ENCODE measurements around the gene DSTN.
A peak's percentile ranks its signal among the peaks of the same experiment; 100 is the strongest.
"Not testable (repeated sequence)": the region's sequence is repeated elsewhere in the genome, so short reads cannot be mapped to it uniquely, and the experiment has no call there.

DSTN gene

DNA sequence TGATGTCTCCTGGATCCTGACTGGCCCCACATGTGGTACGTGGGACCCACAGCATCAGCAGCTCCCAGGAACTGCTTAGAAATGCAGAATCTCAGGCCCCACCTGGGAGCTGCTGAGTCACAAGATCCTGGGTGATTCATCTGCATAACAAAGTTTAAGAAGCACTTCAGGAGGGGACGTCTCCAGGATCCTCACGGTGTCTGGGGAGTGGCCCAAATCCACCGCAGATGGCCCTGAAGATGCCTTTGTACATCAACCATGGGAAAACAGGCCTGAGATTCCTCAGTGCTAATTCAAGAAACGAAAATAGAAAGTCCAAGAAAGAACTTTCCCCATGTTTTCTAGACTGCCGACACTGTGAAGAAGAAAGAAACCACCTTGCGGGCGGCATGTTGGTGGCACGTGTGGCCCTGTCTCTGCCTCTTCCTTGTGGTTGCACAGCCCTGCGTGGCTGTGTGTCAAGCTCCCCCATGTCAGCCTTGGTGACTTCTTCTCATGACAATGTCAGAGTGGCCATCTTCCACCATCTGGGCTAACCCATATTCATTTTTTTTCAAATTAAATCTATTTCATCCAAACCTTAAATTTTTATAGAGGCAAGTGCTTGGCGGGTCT, 86.1 kb downstream of the DSTN start:
- Histone ChIP-seq H3K27ac (ENCODE audit: low read depth, low read length) (peak overlapping the region; percentile 82), H3K9me3 (ENCODE audit: control insufficient read depth, insufficient read depth, low read length) (no peaks in the 10 kb centered on the region), H3K36me3 (ENCODE audit: control insufficient read depth, insufficient read depth, low read length) (peaks cover 32% of the 10 kb centered on the region), H3K9ac (ENCODE audit: low read depth, low read length) (no peak overlapping the region), H3K4me3 (ENCODE audit: low read depth, low read length) (no peak overlapping the region), H3K4me1 (ENCODE audit: control insufficient read depth, insufficient read depth, low read length) (peaks cover 26% of the 10 kb centered on the region), H3K27me3 (ENCODE audit: control insufficient read depth, insufficient read depth, low read length) (no peaks in the 10 kb centered on the region)

DNA sequence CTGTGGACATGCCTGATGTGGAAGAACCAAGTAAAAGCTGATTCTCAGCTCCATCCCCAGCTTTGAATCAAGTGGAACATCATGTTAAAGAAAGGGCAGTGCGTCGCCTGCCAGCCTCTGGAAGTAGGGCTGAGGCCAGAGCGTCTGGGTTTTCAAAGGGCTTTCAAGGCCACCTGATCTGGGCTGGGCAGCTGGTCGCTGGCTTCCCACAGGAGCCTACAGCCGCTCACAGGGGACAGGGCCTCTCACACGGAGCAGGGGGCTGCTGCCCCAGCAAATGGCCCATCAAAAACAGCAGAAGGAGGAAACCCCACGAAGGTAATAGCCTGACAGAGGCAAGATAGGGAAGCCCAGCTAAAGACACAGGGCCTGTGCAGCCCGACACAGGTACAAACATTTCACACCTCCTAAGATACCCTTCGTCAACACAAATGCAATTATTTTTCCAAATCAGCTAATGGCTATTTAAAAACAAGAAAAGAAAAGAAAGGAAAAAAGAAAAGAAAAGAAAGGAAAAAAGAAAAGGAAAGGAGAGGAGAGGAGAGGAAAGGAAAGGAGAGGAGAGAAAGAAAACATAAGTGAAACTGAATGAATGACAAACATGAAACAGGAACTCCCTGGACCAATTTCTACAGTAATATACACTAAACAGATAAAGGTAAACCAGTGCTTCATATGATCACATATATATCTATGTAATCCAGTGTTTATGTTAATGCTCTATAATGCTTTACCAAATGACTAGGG, 87.4 kb downstream of the DSTN start:
- no peak overlapping the region for H3K27ac ChIP-seq (ENCODE audit: low read depth, low read length)
- H3K36me3 ChIP-seq (ENCODE audit: control insufficient read depth, insufficient read depth, low read length), result peaks cover 32% of the 10 kb centered on the region
- peaks cover 20% of the 10 kb centered on the region for H3K4me1 ChIP-seq (ENCODE audit: control insufficient read depth, insufficient read depth, low read length)
- H3K27me3 ChIP-seq (ENCODE audit: control insufficient read depth, insufficient read depth, low read length), result no peaks in the 10 kb centered on the region
- no peak overlapping the region for H3K4me3 ChIP-seq (ENCODE audit: low read depth, low read length)
- H3K9me3 ChIP-seq (ENCODE audit: control insufficient read depth, insufficient read depth, low read length), result no peaks in the 10 kb centered on the region
- H3K9ac ChIP-seq (ENCODE audit: low read depth, low read length), result no peak overlapping the region

DNA sequence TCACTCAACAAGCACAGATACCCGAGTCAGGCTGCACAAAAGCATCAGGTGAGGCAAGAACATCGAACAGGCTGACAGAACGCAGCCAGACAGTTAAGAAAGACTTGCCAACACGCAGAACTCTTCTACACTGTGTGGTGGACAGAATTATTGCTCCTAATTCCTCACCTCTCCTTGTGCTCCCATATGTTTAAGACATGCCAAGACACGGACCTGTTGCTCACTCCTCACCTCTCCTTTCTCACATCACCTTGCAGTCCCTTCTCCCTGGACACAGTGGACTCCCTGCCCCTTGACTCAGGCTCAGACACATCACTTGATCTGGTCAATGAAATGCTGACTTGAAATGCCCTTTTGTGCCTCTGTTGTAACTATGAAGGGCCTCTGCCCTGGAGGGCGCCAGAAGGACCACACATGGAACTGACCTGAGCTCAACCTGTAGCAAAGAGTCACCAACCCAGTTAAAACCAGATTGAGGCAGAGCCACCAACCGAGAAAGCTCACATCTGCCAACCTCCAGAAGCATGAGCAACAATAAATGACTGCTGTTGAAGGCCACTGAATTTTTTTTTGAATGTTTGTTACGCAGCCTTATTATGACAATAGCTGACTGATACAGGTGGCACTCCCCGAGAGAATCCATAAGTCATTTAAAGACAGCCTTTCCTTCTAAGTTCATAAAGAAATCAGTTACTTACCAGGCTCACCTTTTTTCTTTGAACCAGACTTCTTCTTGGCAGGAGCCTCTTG, 88.2 kb downstream of the DSTN start:
- Histone ChIP-seq H3K9me3 (ENCODE audit: control insufficient read depth, insufficient read depth, low read length) (no peaks in the 10 kb centered on the region), H3K27ac (ENCODE audit: low read depth, low read length) (no peak overlapping the region), H3K36me3 (ENCODE audit: control insufficient read depth, insufficient read depth, low read length) (peaks cover 32% of the 10 kb centered on the region), H3K27me3 (ENCODE audit: control insufficient read depth, insufficient read depth, low read length) (no peaks in the 10 kb centered on the region), H3K4me1 (ENCODE audit: control insufficient read depth, insufficient read depth, low read length) (peaks cover 20% of the 10 kb centered on the region), H3K9ac (ENCODE audit: low read depth, low read length) (no peak overlapping the region), H3K4me3 (ENCODE audit: low read depth, low read length) (no peak overlapping the region)

DNA sequence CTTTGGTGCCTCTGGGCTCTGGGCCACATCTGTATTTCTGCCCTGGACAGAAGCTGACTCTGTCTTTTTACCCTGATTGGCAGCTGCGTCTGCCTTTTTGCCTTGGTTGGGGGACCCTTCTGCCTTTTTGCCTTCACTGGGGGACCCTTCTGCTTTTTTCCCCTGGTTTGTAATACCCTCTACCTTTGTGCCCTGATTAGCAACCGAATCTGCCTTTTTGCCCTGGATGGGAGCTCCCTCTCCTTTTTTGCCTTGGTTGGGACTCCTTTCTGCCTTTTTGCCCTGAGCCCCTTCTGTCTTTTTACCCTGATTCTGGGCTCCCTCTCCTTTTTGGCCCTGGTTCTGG, 88.7 kb downstream of the DSTN start:
- peaks cover 26% of the 10 kb centered on the region for H3K4me1 ChIP-seq (ENCODE audit: control insufficient read depth, insufficient read depth, low read length)

DNA sequence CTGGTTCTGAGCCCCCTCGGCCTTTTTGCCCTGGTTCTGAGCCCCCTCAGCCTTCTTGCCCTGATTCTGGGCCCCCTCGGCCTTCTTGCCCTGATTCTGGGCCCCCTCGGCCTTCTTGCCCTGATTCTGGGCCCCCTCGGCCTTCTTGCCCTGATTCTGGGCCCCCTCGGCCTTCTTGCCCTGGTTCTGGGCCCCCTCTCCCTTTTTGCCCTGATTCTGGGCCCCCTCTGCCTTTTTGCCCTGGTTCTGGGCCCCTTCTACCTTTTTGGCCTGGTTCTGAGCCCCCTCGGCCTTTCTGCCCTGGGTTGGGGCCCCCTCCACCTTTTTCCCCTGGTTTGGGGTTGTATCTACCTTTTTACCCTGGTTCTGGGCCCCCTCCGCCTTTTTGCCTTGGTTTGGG, 89.5 kb downstream of the DSTN start:
- not testable (repeated sequence) for H3K27ac ChIP-seq (ENCODE audit: low read depth, low read length); H3K4me3 ChIP-seq (ENCODE audit: low read depth, low read length); H3K9ac ChIP-seq (ENCODE audit: low read depth, low read length); H3K9me3 ChIP-seq (ENCODE audit: control insufficient read depth, insufficient read depth, low read length); H3K27me3 ChIP-seq (ENCODE audit: control insufficient read depth, insufficient read depth, low read length)
- Histone ChIP-seq H3K4me1 (ENCODE audit: control insufficient read depth, insufficient read depth, low read length) (peaks cover 32% of the 10 kb centered on the region), H3K36me3 (ENCODE audit: control insufficient read depth, insufficient read depth, low read length) (peaks cover 27% of the 10 kb centered on the region)

More for the DNA sequence above, 88.7 kb downstream of the DSTN start:
- no peak overlapping the region for H3K9ac ChIP-seq (ENCODE audit: low read depth, low read length)
- no peaks in the 10 kb centered on the region for H3K9me3 ChIP-seq (ENCODE audit: control insufficient read depth, insufficient read depth, low read length)
- H3K4me3 ChIP-seq (ENCODE audit: low read depth, low read length), result no peak overlapping the region
- H3K27ac ChIP-seq (ENCODE audit: low read depth, low read length), result no peak overlapping the region
- H3K36me3 ChIP-seq (ENCODE audit: control insufficient read depth, insufficient read depth, low read length), result peaks cover 32% of the 10 kb centered on the region
- H3K27me3 ChIP-seq (ENCODE audit: control insufficient read depth, insufficient read depth, low read length), result no peaks in the 10 kb centered on the region

Data from HUES48 (cell line).